ENCODE results near the gene HOXD13.

GRCh38 chr2:176132205-176133171 is 40.0 kb downstream of the HOXD13 start:
- TF ChIP-seq CTCF (IDR thresholded peaks at IDR 0.05) (no peak), POLR2A (IDR thresholded peaks at IDR 0.05) (no peak)
